Measurements from ENCODE around the gene CD79A. TPM values are rescaled to one million over a fixed set of nuclear protein-coding genes. Genes with fewer than 3 reads are reported as not detected.

CD79A gene
- total RNA-seq, 2 experiments from 2014 or later, result 2.5 to 2.7 TPM

- intact Hi-C loops (cut with micrococcal nuclease), result no loop called here
- CTCF ChIA-PET, result interaction anchor here (0.8 to 4.0 kb wide), 4 partner anchors 18 to 68 kb away, joined by 3 to 19 read pairs (median 7); no protein-coding TSS in a partner anchor
- Mint-ChIP-seq H3K36me3 (ENCODE audit: low read depth) (peaks cover 34% of the 10 kb centered on the region), H3K9me3 (no peaks in the 10 kb centered on the region), H3K27ac (peak overlapping the region; percentile 65), H3K27me3 (ENCODE audit: low read depth) (no peaks in the 10 kb centered on the region), H3K4me3 (no peak overlapping the region), H3K4me1 (ENCODE audit: low read depth) (peaks cover 83% of the 10 kb centered on the region)
- DNase-seq, result no peak
These were observed 13.9 kb downstream of the CD79A start for GRCh38 chr19:41890936-41891335.

GRCh38 chr19:41892173-41892902 is 15.3 kb downstream of the CD79A start:
- DNase-seq, result no peak
- Mint-ChIP-seq H3K4me3 (no peak overlapping the region), H3K27ac (peak overlapping the region; percentile 24), H3K9me3 (no peaks in the 10 kb centered on the region), H3K36me3 (ENCODE audit: low read depth) (peaks cover 33% of the 10 kb centered on the region), H3K4me1 (ENCODE audit: low read depth) (peaks cover 74% of the 10 kb centered on the region), H3K27me3 (ENCODE audit: low read depth) (no peaks in the 10 kb centered on the region)
- intact Hi-C loops (cut with micrococcal nuclease), result no loop called here
- CTCF ChIA-PET, result interaction anchor here (2.1 kb wide), 1 partner anchor 42 kb away, joined by 11 read pairs; no protein-coding TSS in a partner anchor

GRCh38 chr19:41893899-41894298 is 16.8 kb downstream of the CD79A start:
- Mint-ChIP-seq H3K4me3 (no peak overlapping the region), H3K9me3 (no peaks in the 10 kb centered on the region), H3K27ac (peak overlapping the region; percentile 61), H3K36me3 (ENCODE audit: low read depth) (peaks cover 29% of the 10 kb centered on the region), H3K4me1 (ENCODE audit: low read depth) (peaks cover 67% of the 10 kb centered on the region), H3K27me3 (ENCODE audit: low read depth) (no peaks in the 10 kb centered on the region)
- intact Hi-C loops (cut with micrococcal nuclease), result no loop called here
- CTCF ChIA-PET, result no interaction called here
- DNase-seq, result peak; percentile 43

GRCh38 chr19:41894350-41894749 is 17.3 kb downstream of the CD79A start:
- Mint-ChIP-seq H3K9me3 (no peaks in the 10 kb centered on the region), H3K36me3 (ENCODE audit: low read depth) (peaks cover 29% of the 10 kb centered on the region), H3K4me1 (ENCODE audit: low read depth) (peaks cover 66% of the 10 kb centered on the region), H3K27ac (peak overlapping the region; percentile 61), H3K27me3 (ENCODE audit: low read depth) (no peaks in the 10 kb centered on the region), H3K4me3 (no peak overlapping the region)
- intact Hi-C loops (cut with micrococcal nuclease), result no loop called here
- no peak for DNase-seq
- CTCF ChIA-PET, result no interaction called here

GRCh38 chr19:41895745-41896580 is 18.9 kb downstream of the CD79A start:
- Mint-ChIP-seq H3K9me3 (no peaks in the 10 kb centered on the region), H3K27ac (peak overlapping the region; percentile 84), H3K36me3 (ENCODE audit: low read depth) (peaks cover 29% of the 10 kb centered on the region), H3K27me3 (ENCODE audit: low read depth) (no peaks in the 10 kb centered on the region), H3K4me3 (no peak overlapping the region), H3K4me1 (ENCODE audit: low read depth) (peaks cover 53% of the 10 kb centered on the region)
- no peak for DNase-seq
- intact Hi-C loops (cut with micrococcal nuclease), result no loop called here
- CTCF ChIA-PET, result interaction anchor here (0.5 kb wide), 1 partner anchor 39 kb away, joined by 3 read pairs; no protein-coding TSS in a partner anchor

- Mint-ChIP-seq H3K36me3 (ENCODE audit: low read depth) (peaks cover 31% of the 10 kb centered on the region), H3K27ac (peak overlapping the region; percentile 84), H3K4me3 (no peak overlapping the region), H3K27me3 (ENCODE audit: low read depth) (no peaks in the 10 kb centered on the region), H3K4me1 (ENCODE audit: low read depth) (peaks cover 49% of the 10 kb centered on the region), H3K9me3 (no peaks in the 10 kb centered on the region)
- intact Hi-C loops (cut with micrococcal nuclease), result no loop called here
- CTCF ChIA-PET, result no interaction called here
- no peak for DNase-seq
These were observed 19.5 kb downstream of the CD79A start for GRCh38 chr19:41896581-41896942.

- Mint-ChIP-seq H3K4me3 (no peak overlapping the region), H3K27me3 (ENCODE audit: low read depth) (no peaks in the 10 kb centered on the region), H3K9me3 (no peaks in the 10 kb centered on the region), H3K36me3 (ENCODE audit: low read depth) (peaks cover 36% of the 10 kb centered on the region), H3K27ac (no peak overlapping the region), H3K4me1 (ENCODE audit: low read depth) (peaks cover 44% of the 10 kb centered on the region)
- CTCF ChIA-PET, result no interaction called here
- DNase-seq, result no peak
- intact Hi-C loops (cut with micrococcal nuclease), result no loop called here
These were observed 20.1 kb downstream of the CD79A start for GRCh38 chr19:41897181-41897580.

- Mint-ChIP-seq H3K27me3 (ENCODE audit: low read depth) (no peaks in the 10 kb centered on the region), H3K9me3 (no peaks in the 10 kb centered on the region), H3K27ac (peak overlapping the region; percentile 63), H3K4me1 (ENCODE audit: low read depth) (peaks cover 42% of the 10 kb centered on the region), H3K36me3 (ENCODE audit: low read depth) (peaks cover 38% of the 10 kb centered on the region), H3K4me3 (no peak overlapping the region)
- intact Hi-C loops (cut with micrococcal nuclease), result no loop called here
- no peak for DNase-seq
- CTCF ChIA-PET, result no interaction called here
These were observed 20.7 kb downstream of the CD79A start for GRCh38 chr19:41897820-41898219.

- Mint-ChIP-seq H3K27me3 (ENCODE audit: low read depth) (no peaks in the 10 kb centered on the region), H3K9me3 (no peaks in the 10 kb centered on the region), H3K4me1 (ENCODE audit: low read depth) (peaks cover 39% of the 10 kb centered on the region), H3K27ac (no peak overlapping the region), H3K36me3 (ENCODE audit: low read depth) (peaks cover 36% of the 10 kb centered on the region), H3K4me3 (no peak overlapping the region)
- intact Hi-C loops (cut with micrococcal nuclease), result no loop called here
- CTCF ChIA-PET, result no interaction called here
- no peak for DNase-seq
These were observed 21.2 kb downstream of the CD79A start for GRCh38 chr19:41898235-41898634.

GRCh38 chr19:41901707-41902360 is 24.8 kb downstream of the CD79A start:
- peaks cover 49% of the 10 kb centered on the region for H3K36me3 Mint-ChIP-seq (ENCODE audit: low read depth)
- peaks cover 33% of the 10 kb centered on the region for H3K4me1 Mint-ChIP-seq (ENCODE audit: low read depth)
- intact Hi-C loops (cut with micrococcal nuclease), result no loop called here
- H3K9me3 Mint-ChIP-seq, result no peaks in the 10 kb centered on the region
- CTCF ChIA-PET, result interaction anchor here (0.7 kb wide), 1 partner anchor 49 kb away, joined by 3 read pairs; no protein-coding TSS in a partner anchor
- no peak for DNase-seq
- no peaks in the 10 kb centered on the region for H3K27me3 Mint-ChIP-seq (ENCODE audit: low read depth)
- no peak overlapping the region for H3K4me3 Mint-ChIP-seq
- H3K27ac Mint-ChIP-seq, result peak overlapping the region; percentile 36

GRCh38 chr19:41902594-41902993 is 25.5 kb downstream of the CD79A start:
- CTCF ChIA-PET, result interaction anchor here (0.6 kb wide), 1 partner anchor 13 kb away, joined by 6 read pairs; no protein-coding TSS in a partner anchor
- H3K9me3 Mint-ChIP-seq, result no peaks in the 10 kb centered on the region
- no peak for DNase-seq
- peaks cover 35% of the 10 kb centered on the region for H3K4me1 Mint-ChIP-seq (ENCODE audit: low read depth)
- intact Hi-C loops (cut with micrococcal nuclease), result no loop called here
- no peak overlapping the region for H3K4me3 Mint-ChIP-seq
- H3K36me3 Mint-ChIP-seq (ENCODE audit: low read depth), result peaks cover 50% of the 10 kb centered on the region
- H3K27me3 Mint-ChIP-seq (ENCODE audit: low read depth), result no peaks in the 10 kb centered on the region
- H3K27ac Mint-ChIP-seq, result no peak overlapping the region

GRCh38 chr19:41903193-41903953 is 26.3 kb downstream of the CD79A start:
- H3K27me3 Mint-ChIP-seq (ENCODE audit: low read depth), result no peaks in the 10 kb centered on the region
- peak overlapping the region; percentile 31 for H3K27ac Mint-ChIP-seq
- CTCF ChIA-PET, result no interaction called here
- peaks cover 45% of the 10 kb centered on the region for H3K36me3 Mint-ChIP-seq (ENCODE audit: low read depth)
- H3K4me3 Mint-ChIP-seq, result no peak overlapping the region
- DNase-seq, result no peak
- peaks cover 29% of the 10 kb centered on the region for H3K4me1 Mint-ChIP-seq (ENCODE audit: low read depth)
- intact Hi-C loops (cut with micrococcal nuclease), result no loop called here
- H3K9me3 Mint-ChIP-seq, result no peaks in the 10 kb centered on the region

Measured in activated naive CD4-positive, alpha-beta T cell treated with anti-CD3 and anti-CD28 coated beads for 36 hours (primary cell).